Spleen (tissue), 11 donors: Measurements from ENCODE around the gene SRSF2. TPM values are rescaled to one million over a fixed set of nuclear protein-coding genes. Genes with fewer than 3 reads are reported as not detected.
A peak's percentile ranks its signal among the peaks of the same experiment; 100 is the strongest.
"Not testable (repeated sequence)": the region's sequence is repeated elsewhere in the genome, so short reads cannot be mapped to it uniquely, and the experiment has no call there.

ENCODE experiments used
- DNase-seq: peaks from one replicate; pipeline ENCODE4 v3.0.0-alpha.2; 2020
- H3K27ac ChIP-seq, 8 donors: fragments of 200-600 bp; sonication (generic) in 7 of 8; 1 replicate in 4 of 8; 2 replicates in 4 of 8; pipeline versions ENCODE4 v1.5.0 to v1.8.0; 2016 to 2021; ENCODE audit warnings: inconsistent platforms in 4 of 8, mild to moderate bottlenecking in 4 of 8, moderate library complexity in 1 of 8
- H3K27me3 ChIP-seq, 7 donors: fragments of 200-600 bp; sonication (generic) in 6 of 7; replicated peaks in 1 of 7; 1 replicate in 4 of 7; 2 replicates in 3 of 7; pipeline versions ENCODE4 v1.5.0 to v1.8.0; 2016 to 2021; ENCODE audit warnings: inconsistent platforms in 3 of 7, mild to moderate bottlenecking in 1 of 7
- H3K36me3 ChIP-seq, 6 donors: fragments of 200-600 bp; sonication (generic) in 5 of 6; 1 replicate in 4 of 6; 2 replicates in 2 of 6; pipeline versions ENCODE4 v1.5.0 to v1.8.0; 2016 to 2021; ENCODE audit warnings: inconsistent platforms in 2 of 6
- H3K4me1 ChIP-seq, 6 donors: fragments of 200-600 bp; sonication (generic) in 5 of 6; 1 replicate in 3 of 6; 2 replicates in 3 of 6; pipeline versions ENCODE4 v1.5.0 to v1.8.0; 2016 to 2021; ENCODE audit warnings: inconsistent platforms in 3 of 6
- H3K4me3 ChIP-seq, 8 donors: fragments of 200-600 bp; sonication (generic) in 7 of 8; 1 replicate in 4 of 8; 2 replicates in 4 of 8; pipeline versions ENCODE4 v1.5.0 to v1.8.0; 2016 to 2021; ENCODE audit warnings: inconsistent platforms in 4 of 8, mild to moderate bottlenecking in 4 of 8, moderate library complexity in 2 of 8
- H3K9me3 ChIP-seq, 8 donors: fragments of 200-600 bp; sonication (generic) in 7 of 8; 1 replicate in 4 of 8; 2 replicates in 4 of 8; pipeline versions ENCODE4 v1.5.0 to v1.8.0; 2016 to 2021; ENCODE audit warnings: inconsistent platforms in 4 of 8
- POLR2A ChIP-seq, 3 donors: fragments of 450-650 bp; IDR thresholded peaks; one replicate each; pipeline ENCODE4 v1.5.1; 2017; ENCODE audit warnings: antibody characterized with exemption in 3 of 3, mild to moderate bottlenecking in 1 of 3
- POLR2AphosphoS5 ChIP-seq, 3 donors: sonication (generic); formaldehyde crosslinking; IDR thresholded peaks; one replicate each; pipeline ENCODE4 v1.5.1; 2017; ENCODE audit warnings: antibody characterized with exemption in 3 of 3
- WGBS, 5 donors: extraction: QIAGEN DNeasy Blood & Tissue Kit in 3 of 5; methylation state at CpG; one replicate each; pipeline versions ENCODE4 v1.1.5 to v1.1.7; 2013 to 2018; 5-methylcytosine and 5-hydroxymethylcytosine counted together
- intact Hi-C: fragments of 100-400 bp; cut with DNase I; formaldehyde crosslinking; loops from one replicate; pipeline ENCODE4 v1.15.0; 2023; ENCODE audit warnings: low total_unique reads
- polyA plus RNA-seq, 3 donors: library from polyadenylated mRNA; stranded (reverse); fragments of 200-250 nt; gene quantifications; one replicate each; pipeline ENCODE4 v1.2.1, GENCODE V29; 2013
- total RNA-seq, 7 donors: library from RNA; depleted of rRNA in 3 of 7; stranded (reverse); fragments of >200 nt in 3 of 7; fragmentation: NEBNext Ultra II Directional in 4 of 7; extraction: Animal tissue kit (Norgen Biotek cat#: 25700) in 4 of 7; gene quantifications; one replicate each; pipeline versions ENCODE4 v1.1.0 to v1.2.1, GENCODE V29; 2016 to 2021
- TF ChIP-seq, protein P1 (sequence below), 11 experiments: fragments of 200-600 bp in 7 of 11; fragments of 450-650 bp in 4 of 11; sonication (generic) in 4 of 11; IDR thresholded peaks in 8 of 11; conservative IDR thresholded peaks in 3 of 11; 1 replicate in 7 of 11; 2 replicates in 4 of 11; pipeline versions ENCODE4 v1.4.0 to v1.8.0; 2016 to 2021; ENCODE audit warnings: antibody characterized with exemption in 11 of 11, inconsistent platforms in 4 of 11, mild to moderate bottlenecking in 1 of 11
- donor health status: healthy with polysubstance abuse.
- donor health status: DM: no; HTN: no; CAD: no; lungs with moderate emphysema.
- donor health status: DM: no; HTN: no; CAD: no.
- donor health status: Bipolar disorder and iron deficiency.
- donor health status: healthy.
- donor health status: DM: no; HTN: no; CAD: no.
- donor health status: DM: yes; HTN: yes; CAD: no.

Gene SRSF2
- total and polyA plus RNA-seq, 10 donors, result 159 to 239 (median 196) TPM

DNA sequence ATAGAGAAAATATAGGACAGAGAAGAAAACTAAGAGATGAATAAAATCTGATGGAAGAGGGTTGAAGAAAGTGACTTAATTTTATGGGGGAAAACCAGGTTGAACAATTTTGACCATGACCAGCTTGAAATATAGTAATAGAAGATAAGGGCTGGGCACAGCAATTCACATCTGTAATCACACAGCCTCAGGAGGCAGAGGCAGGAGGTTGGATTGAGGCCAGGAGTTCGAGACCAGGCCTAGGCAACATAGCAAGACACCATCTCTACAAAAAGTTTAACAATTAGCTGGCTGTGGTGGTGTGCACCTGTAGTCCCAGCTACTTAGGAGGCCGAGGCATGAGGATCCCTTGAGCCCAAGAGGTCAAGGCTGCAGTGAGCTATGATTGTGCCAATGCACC is 35.1 kb downstream of the SRSF2 start:
- no peak for TF ChIP-seq POLR2A (IDR thresholded peaks at IDR 0.05)
- TF ChIP-seq, protein P1, sequence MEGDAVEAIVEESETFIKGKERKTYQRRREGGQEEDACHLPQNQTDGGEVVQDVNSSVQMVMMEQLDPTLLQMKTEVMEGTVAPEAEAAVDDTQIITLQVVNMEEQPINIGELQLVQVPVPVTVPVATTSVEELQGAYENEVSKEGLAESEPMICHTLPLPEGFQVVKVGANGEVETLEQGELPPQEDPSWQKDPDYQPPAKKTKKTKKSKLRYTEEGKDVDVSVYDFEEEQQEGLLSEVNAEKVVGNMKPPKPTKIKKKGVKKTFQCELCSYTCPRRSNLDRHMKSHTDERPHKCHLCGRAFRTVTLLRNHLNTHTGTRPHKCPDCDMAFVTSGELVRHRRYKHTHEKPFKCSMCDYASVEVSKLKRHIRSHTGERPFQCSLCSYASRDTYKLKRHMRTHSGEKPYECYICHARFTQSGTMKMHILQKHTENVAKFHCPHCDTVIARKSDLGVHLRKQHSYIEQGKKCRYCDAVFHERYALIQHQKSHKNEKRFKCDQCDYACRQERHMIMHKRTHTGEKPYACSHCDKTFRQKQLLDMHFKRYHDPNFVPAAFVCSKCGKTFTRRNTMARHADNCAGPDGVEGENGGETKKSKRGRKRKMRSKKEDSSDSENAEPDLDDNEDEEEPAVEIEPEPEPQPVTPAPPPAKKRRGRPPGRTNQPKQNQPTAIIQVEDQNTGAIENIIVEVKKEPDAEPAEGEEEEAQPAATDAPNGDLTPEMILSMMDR (IDR thresholded peaks at IDR 0.05 in 8 of 11, conservative IDR thresholded peaks at IDR 0.05 in 3 of 11), result no peak
- TF ChIP-seq POLR2AphosphoS5 (IDR thresholded peaks at IDR 0.05), result no peak

DNA sequence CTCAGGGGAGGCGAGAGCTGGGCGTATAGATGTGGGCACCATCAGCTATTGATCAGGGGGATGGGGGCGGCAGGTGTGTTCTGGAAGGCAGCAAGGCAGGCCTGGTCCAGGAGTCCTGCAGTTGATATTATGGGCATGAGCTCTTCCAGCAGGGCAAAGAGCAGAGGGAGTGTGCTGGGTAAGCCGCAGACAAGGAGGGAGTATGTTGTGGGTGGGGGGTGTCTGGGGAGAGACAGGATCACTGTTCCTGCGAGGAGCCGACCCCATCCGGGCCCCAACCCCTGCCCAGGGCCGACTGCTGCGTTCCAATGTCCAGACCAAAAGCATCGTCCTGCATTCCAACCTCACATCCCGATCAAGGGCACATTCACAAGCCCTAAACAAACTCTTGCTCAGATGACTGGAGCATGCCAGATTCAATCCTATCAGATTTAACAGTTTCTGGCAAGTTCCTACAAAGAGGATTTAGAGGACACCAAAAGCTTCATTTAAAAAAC is 35.6 kb downstream of the SRSF2 start:
- Histone ChIP-seq H3K27ac (peak overlapping the region; percentile 70 to 90 (median 80)), H3K4me3 (peak overlapping the region in 1 of 8 donors; percentile 31), H3K36me3 (no peaks in the 10 kb centered on the region), H3K27me3 (no peaks in the 10 kb centered on the region), H3K4me1 (peaks cover 4 to 77% (median 48%) of the 10 kb centered on the region in 6 donors), H3K9me3 (no peaks in the 10 kb centered on the region)
- no peak for TF ChIP-seq POLR2AphosphoS5 (IDR thresholded peaks at IDR 0.05)
- TF ChIP-seq POLR2A (IDR thresholded peaks at IDR 0.05), result no peak
- TF ChIP-seq, protein P1 (IDR thresholded peaks at IDR 0.05 in 8 of 11, conservative IDR thresholded peaks at IDR 0.05 in 3 of 11), result no peak
- WGBS, 5 donors, result 66 to 82% (median 76%) methylated on average over 11 of the region's 11 CpGs
- no peak for DNase-seq
- intact Hi-C loops, result no loop called here

More for the DNA sequence above, 35.1 kb downstream of the SRSF2 start:
- no peaks in the 10 kb centered on the region for H3K36me3 ChIP-seq
- WGBS, 5 donors, result 51 to 77% (median 59%) methylated on average over 2 of the region's 2 CpGs
- intact Hi-C loops, result no loop called here
- H3K9me3 ChIP-seq, result no peaks in the 10 kb centered on the region
- H3K27me3 ChIP-seq, result no peaks in the 10 kb centered on the region
- peak overlapping the region; percentile 70 to 90 (median 80) for H3K27ac ChIP-seq
- no peak for DNase-seq
- no peak overlapping the region for H3K4me3 ChIP-seq
- H3K4me1 ChIP-seq, result peaks cover 4 to 77% (median 45%) of the 10 kb centered on the region in 6 donors

DNA sequence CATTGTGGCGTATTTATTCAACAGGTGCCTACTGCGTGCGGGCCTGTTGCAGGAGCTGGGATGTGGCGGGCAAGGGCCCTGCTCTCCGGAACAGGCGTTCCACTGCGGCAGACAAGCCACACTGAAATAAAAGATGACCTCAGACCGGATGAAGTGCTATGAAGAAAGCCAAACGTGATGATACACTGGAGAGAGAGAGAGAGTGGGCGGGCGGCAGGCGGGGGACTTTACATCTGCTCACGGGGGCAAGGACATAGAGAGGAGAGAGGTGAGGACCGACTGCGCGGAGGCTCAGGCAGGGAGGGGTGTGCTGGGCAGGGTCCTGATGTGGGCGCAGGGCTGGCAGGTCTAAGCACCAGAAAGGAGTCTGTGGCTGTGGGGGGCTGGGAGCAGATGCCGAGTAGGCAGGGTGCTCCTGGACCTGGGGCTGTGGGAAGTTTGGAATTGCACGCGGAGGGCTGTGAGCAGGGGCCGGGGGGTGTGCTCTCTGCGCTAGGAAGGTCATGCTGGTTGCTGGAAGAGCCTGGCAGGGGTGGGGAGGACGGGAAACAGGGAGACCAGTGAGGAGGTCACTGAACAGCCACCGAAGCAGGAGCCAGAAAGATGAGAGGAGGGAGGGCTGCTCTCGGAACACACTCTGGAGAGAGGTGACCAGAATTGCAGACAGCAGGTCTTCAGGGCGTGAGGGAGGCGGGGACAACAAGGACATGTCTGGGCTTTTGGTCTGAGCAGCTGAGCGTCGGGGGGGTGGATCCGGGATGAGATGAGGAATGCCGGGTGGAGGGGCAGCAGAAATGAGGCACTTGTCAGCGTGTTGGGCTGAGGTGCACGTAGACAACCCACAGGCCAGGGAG is 36.3 kb downstream of the SRSF2 start:
- peaks cover 8 to 82% (median 55%) of the 10 kb centered on the region in 6 donors for H3K4me1 ChIP-seq
- peak; percentile 69 to 80 (median 71) for TF ChIP-seq POLR2AphosphoS5 (IDR thresholded peaks at IDR 0.05)
- TF ChIP-seq, protein P1 (IDR thresholded peaks at IDR 0.05 in 8 of 11, conservative IDR thresholded peaks at IDR 0.05 in 3 of 11), result no peak
- no peak for TF ChIP-seq POLR2A (IDR thresholded peaks at IDR 0.05)
- H3K27ac ChIP-seq, result peak overlapping the region; percentile 70 to 90 (median 80)
- no peak for DNase-seq
- no peaks in the 10 kb centered on the region for H3K9me3 ChIP-seq
- peak overlapping the region in 1 of 8 donors; percentile 31 for H3K4me3 ChIP-seq
- 59 to 73% (median 64%) methylated on average over 33 of the region's 33 CpGs for WGBS, 5 donors
- H3K27me3 ChIP-seq, result no peaks in the 10 kb centered on the region
- H3K36me3 ChIP-seq, result no peaks in the 10 kb centered on the region
- intact Hi-C loops, result no loop called here

DNA sequence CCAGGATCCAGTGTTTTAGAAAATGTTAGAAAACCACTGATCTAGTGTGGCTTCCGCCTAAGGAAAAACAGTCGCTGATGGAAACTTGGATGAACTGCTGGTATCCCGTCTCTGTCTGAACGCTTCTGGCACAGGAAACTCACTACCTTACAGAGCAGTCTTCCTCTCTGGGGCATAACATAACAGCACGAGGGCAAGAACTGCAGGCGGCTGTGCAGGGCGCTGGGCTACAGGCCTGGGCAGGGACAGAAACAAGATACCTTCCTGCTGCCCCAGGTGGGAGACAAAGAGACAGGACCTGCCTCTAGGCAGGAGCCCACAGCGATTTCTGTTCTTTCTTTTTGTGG is 36.9 kb downstream of the SRSF2 start:
- Histone ChIP-seq H3K4me1 (peaks cover 12 to 88% (median 58%) of the 10 kb centered on the region in 6 donors), H3K27ac (peak overlapping the region; percentile 70 to 90 (median 80)), H3K4me3 (no peak overlapping the region)

DNA sequence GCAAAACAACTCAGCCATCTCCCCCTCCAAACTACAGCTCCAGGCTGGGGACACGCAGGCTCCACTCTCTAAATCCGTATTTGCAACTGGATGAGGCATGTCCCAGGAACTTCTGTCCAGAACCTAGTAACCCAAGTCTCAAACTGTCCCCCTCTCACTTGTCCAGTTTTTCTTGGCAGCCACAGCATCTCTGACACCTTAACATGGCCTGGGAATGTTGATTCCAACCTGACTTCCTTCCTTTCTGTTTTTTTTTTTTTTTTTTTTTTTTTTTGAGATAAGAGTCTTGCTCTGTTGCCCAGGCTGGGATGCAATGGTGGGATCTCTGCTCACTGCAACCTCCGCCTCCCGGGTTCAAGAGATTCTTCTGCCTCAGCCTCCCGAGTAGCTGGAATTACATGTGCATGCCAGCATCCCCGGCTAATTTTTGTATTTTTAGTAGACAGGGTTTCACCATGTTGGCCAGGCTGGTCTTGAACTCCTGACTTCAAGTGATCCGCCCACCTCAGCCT is 38.6 kb downstream of the SRSF2 start:
- Histone ChIP-seq H3K27ac (peak overlapping the region in 7 of 8 donors; percentile 48 to 90 (median 81)), H3K4me3 (peak overlapping the region in 1 of 8 donors; percentile 31), H3K4me1 (peaks cover 12 to 97% (median 63%) of the 10 kb centered on the region in 6 donors)
- WGBS, 5 donors, result 80 to 90% (median 82%) methylated on average over 7 of the region's 7 CpGs
- H3K27me3 ChIP-seq, intact Hi-C loops, DNase-seq, H3K36me3 ChIP-seq, H3K9me3 ChIP-seq: not testable (repeated sequence)

More for the DNA sequence above, 36.9 kb downstream of the SRSF2 start:
- TF ChIP-seq, protein P1 (IDR thresholded peaks at IDR 0.05 in 8 of 11, conservative IDR thresholded peaks at IDR 0.05 in 3 of 11), result no peak
- DNase-seq, result no peak
- H3K27me3 ChIP-seq, result no peaks in the 10 kb centered on the region
- no peaks in the 10 kb centered on the region for H3K36me3 ChIP-seq
- 62 to 75% (median 67%) methylated on average over 7 to 8 of the region's 8 CpGs for WGBS, 5 donors
- H3K9me3 ChIP-seq, result no peaks in the 10 kb centered on the region
- intact Hi-C loops, result no loop called here
